ENCODE results near the gene ERAL1. TPM values are rescaled to one million over a fixed set of nuclear protein-coding genes. Genes with fewer than 3 reads are reported as not detected.

Gene ERAL1
- total and polyA plus RNA-seq, 2 of the 8 experiments (the other 6 are each of a cell fraction or from before 2014, with no cell fraction given) = 67.8 to 122 TPM

DNA sequence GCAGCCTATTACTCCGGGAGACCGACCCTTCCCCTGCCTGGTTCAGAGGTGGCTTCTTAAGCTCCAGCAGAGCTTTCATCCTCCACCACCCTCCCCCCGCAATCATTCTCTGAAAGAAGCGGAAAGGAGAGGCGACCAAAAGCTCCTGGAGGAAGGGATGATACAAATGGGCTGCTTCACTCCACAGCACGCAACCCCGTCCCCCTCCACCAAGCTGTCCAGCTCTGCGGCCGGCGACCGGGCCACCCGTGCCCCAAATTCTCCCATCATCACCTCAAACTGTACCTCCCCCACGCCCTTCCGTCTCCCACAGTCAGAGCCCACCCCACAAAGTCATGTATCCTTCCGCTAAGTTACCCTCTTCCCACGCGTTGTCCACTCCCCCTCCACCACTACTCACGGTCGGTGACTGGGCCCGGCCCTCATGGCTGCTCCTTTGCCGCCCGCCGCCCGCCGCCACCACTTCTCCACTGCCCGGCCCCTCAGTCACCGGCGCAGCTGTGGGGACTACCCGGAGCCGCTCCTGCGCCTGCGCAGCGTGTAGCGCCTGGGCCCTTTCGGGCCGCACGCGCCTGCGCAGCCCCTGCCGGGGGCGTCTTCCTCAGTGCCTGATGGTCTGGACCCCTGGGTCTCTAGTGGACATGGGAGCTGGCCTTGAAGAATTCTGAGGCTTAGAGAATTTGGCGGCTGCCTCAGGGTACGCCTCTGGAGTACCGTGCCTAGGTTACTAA is 12.4 kb upstream of the ERAL1 start, which contains the start of gene FAM222B (continued):
- no peak for TF ChIP-seq CHD7 (IDR thresholded peaks at IDR 0.05; ENCODE audit: insufficient replicate concordance, low read length)
- no peak for TF ChIP-seq RXRA (IDR thresholded peaks at IDR 0.05; ENCODE audit: insufficient read depth, low read depth, low read length)
- TF ChIP-seq RNF2 (IDR thresholded peaks at IDR 0.05; ENCODE audit: borderline replicate concordance, low read depth, low read length, missing control alignments, poor library complexity, severe bottlenecking) = no peak
- TF ChIP-seq SUZ12 (IDR thresholded peaks at IDR 0.05; ENCODE audit: low read length) = no peak
- TF ChIP-seq SAP30 (IDR thresholded peaks at IDR 0.05; ENCODE audit: insufficient read depth, insufficient replicate concordance, low read length) = peak; percentile 57
- peak; percentile 80 for TF ChIP-seq PHF8 (conservative IDR thresholded peaks at IDR 0.05; ENCODE audit: low read depth, low read length)
- TF ChIP-seq TBP (IDR thresholded peaks at IDR 0.05; ENCODE audit: low read depth, low read length) = peak; percentile 51
- TF ChIP-seq POLR2AphosphoS5 (IDR thresholded peaks at IDR 0.05; ENCODE audit: low read depth, low read length) = no peak
- no peak for TF ChIP-seq CHD2 (IDR thresholded peaks at IDR 0.05; ENCODE audit: low read length)

Data from H1 (cell line).